ENCODE data around the gene ASB3. TPM values are rescaled to one million over a fixed set of nuclear protein-coding genes. Genes with fewer than 3 reads are reported as not detected.

ASB3 gene
- polyA plus RNA-seq, 1 donor from 2014 or later: 60.4 TPM

GRCh38 chr2:53629501-53629900 is 157.3 kb downstream of the ASB3 start:
- H3K9me3 ChIP-seq (ENCODE audit: low read length): no peaks in the 10 kb centered on the region
- H3K9ac ChIP-seq (ENCODE audit: low read length): no peak overlapping the region
- no peaks in the 10 kb centered on the region for H4K20me1 ChIP-seq (ENCODE audit: insufficient read depth)
- H3K9me2 ChIP-seq (ENCODE audit: insufficient read depth, low read length): no peaks in the 10 kb centered on the region
- H3K27me3 ChIP-seq (ENCODE audit: insufficient read depth, low read depth, low read length): no peaks in the 10 kb centered on the region
- no peak overlapping the region for H3K4me3 ChIP-seq (ENCODE audit: low read length)
- H3K36me3 ChIP-seq (ENCODE audit: insufficient read depth, low read length): no peaks in the 10 kb centered on the region
- no peak overlapping the region for H3K27ac ChIP-seq (ENCODE audit: low read length)
- H2AFZ ChIP-seq (ENCODE audit: low read depth, low read length): no peak overlapping the region
- no peak for TF ChIP-seq EZH2 (IDR thresholded peaks at IDR 0.05; ENCODE audit: borderline replicate concordance, insufficient read depth, low read length, poor library complexity, severe bottlenecking)
- TF ChIP-seq CTCF (IDR thresholded peaks at IDR 0.05; ENCODE audit: poor library complexity, severe bottlenecking): no peak
- no peak for TF ChIP-seq REST (IDR thresholded peaks at IDR 0.05; ENCODE audit: borderline replicate concordance)
- no peak for TF ChIP-seq RAD21 (conservative IDR thresholded peaks at IDR 0.05)
- no peak for TF ChIP-seq TAF1 (IDR thresholded peaks at IDR 0.05; ENCODE audit: low read depth)
- TF ChIP-seq EP300 (conservative IDR thresholded peaks at IDR 0.05; ENCODE audit: poor library complexity, severe bottlenecking): no peak
- TF ChIP-seq MXI1 (conservative IDR thresholded peaks at IDR 0.05; ENCODE audit: poor library complexity, severe bottlenecking): no peak
- TF ChIP-seq SMC3 (conservative IDR thresholded peaks at IDR 0.05; ENCODE audit: poor library complexity): no peak
- TF ChIP-seq POLR2AphosphoS5 (IDR thresholded peaks at IDR 0.05): no peak
- H3K79me2 ChIP-seq (replicated peaks; ENCODE audit: insufficient read depth, low read length): no peaks in the 10 kb centered on the region
- no peak overlapping the region for H3K4me2 ChIP-seq (ENCODE audit: low read length)
- H3F3A ChIP-seq (ENCODE audit: insufficient read depth, low read length, poor library complexity, severe bottlenecking): no peaks in the 10 kb centered on the region

GRCh38 chr2:53629001-53629400 is 157.8 kb downstream of the ASB3 start:
- Histone ChIP-seq H3K9ac (ENCODE audit: low read length) (no peak overlapping the region), H3K4me3 (ENCODE audit: low read length) (no peak overlapping the region), H4K20me1 (ENCODE audit: insufficient read depth) (no peaks in the 10 kb centered on the region), H3K79me2 (replicated peaks; ENCODE audit: insufficient read depth, low read length) (no peaks in the 10 kb centered on the region), H3F3A (ENCODE audit: insufficient read depth, low read length, poor library complexity, severe bottlenecking) (no peaks in the 10 kb centered on the region), H3K27ac (ENCODE audit: low read length) (no peak overlapping the region), H2AFZ (ENCODE audit: low read depth, low read length) (no peak overlapping the region), H3K27me3 (ENCODE audit: insufficient read depth, low read depth, low read length) (no peaks in the 10 kb centered on the region), H3K4me2 (ENCODE audit: low read length) (no peak overlapping the region), H3K36me3 (ENCODE audit: insufficient read depth, low read length) (no peaks in the 10 kb centered on the region), H3K9me2 (ENCODE audit: insufficient read depth, low read length) (no peaks in the 10 kb centered on the region), H3K9me3 (ENCODE audit: low read length) (no peaks in the 10 kb centered on the region)
- TF ChIP-seq CTCF (IDR thresholded peaks at IDR 0.05; ENCODE audit: poor library complexity, severe bottlenecking) (no peak), EZH2 (IDR thresholded peaks at IDR 0.05; ENCODE audit: borderline replicate concordance, insufficient read depth, low read length, poor library complexity, severe bottlenecking) (no peak), POLR2AphosphoS5 (IDR thresholded peaks at IDR 0.05) (no peak), REST (IDR thresholded peaks at IDR 0.05; ENCODE audit: borderline replicate concordance) (no peak), SMC3 (conservative IDR thresholded peaks at IDR 0.05; ENCODE audit: poor library complexity) (no peak), RAD21 (conservative IDR thresholded peaks at IDR 0.05) (no peak), MXI1 (conservative IDR thresholded peaks at IDR 0.05; ENCODE audit: poor library complexity, severe bottlenecking) (no peak), TAF1 (IDR thresholded peaks at IDR 0.05; ENCODE audit: low read depth) (no peak), EP300 (conservative IDR thresholded peaks at IDR 0.05; ENCODE audit: poor library complexity, severe bottlenecking) (no peak)

Data from neural cell (in vitro differentiated cells).